Measurements from ENCODE around the gene ATP6V0A4.

ATP6V0A4 gene

DNA sequence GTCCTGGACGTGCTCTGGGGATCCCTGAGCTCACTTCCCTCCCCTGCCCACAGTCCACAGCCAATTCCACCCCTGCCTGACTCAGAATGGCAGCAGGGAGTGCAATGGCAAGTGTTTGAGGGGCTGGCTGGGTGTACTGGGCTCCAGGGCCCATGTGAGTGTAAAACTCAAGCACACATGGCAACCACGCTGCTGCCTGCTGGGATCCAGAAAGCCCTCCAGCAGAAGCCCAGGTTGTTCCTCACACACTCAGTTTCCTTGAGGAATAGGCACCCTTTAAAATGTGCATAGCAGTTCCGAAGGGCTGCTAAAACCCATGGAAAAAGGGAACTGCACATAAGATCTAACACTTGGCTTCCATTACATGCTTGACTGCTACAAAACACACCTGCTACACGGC lies 11.3 kb upstream of the ATP6V0A4 start:
- TF ChIP-seq, protein P1, sequence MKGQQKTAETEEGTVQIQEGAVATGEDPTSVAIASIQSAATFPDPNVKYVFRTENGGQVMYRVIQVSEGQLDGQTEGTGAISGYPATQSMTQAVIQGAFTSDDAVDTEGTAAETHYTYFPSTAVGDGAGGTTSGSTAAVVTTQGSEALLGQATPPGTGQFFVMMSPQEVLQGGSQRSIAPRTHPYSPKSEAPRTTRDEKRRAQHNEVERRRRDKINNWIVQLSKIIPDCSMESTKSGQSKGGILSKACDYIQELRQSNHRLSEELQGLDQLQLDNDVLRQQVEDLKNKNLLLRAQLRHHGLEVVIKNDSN (IDR thresholded peaks at IDR 0.05) = no peak
- no peak for TF ChIP-seq ZBTB7A (IDR thresholded peaks at IDR 0.05; ENCODE audit: low read depth)

GRCh38 chr7:138804618-138805017 lies 6.6 kb upstream of the ATP6V0A4 start:
- TF ChIP-seq EP300 (IDR thresholded peaks at IDR 0.05; ENCODE audit: borderline replicate concordance) (no peak), RAD21 (IDR thresholded peaks at IDR 0.05; ENCODE audit: low read depth) (no peak), YY1 (IDR thresholded peaks at IDR 0.05; ENCODE audit: low read depth) (no peak), MAX (IDR thresholded peaks at IDR 0.05) (no peak), CREB1 (IDR thresholded peaks at IDR 0.05; ENCODE audit: low read depth) (no peak), CEBPB (IDR thresholded peaks at IDR 0.05) (no peak), FOXM1 (IDR thresholded peaks at IDR 0.05; ENCODE audit: borderline replicate concordance, low read depth) (no peak), REST (IDR thresholded peaks at IDR 0.05; ENCODE audit: low read depth) (no peak), ZBTB7A (IDR thresholded peaks at IDR 0.05; ENCODE audit: low read depth) (no peak), TEAD4 (IDR thresholded peaks at IDR 0.05) (no peak), TCF12 (IDR thresholded peaks at IDR 0.05; ENCODE audit: low read depth) (no peak), EGR1 (IDR thresholded peaks at IDR 0.05) (no peak), TAF1 (IDR thresholded peaks at IDR 0.05; ENCODE audit: low read depth) (no peak), NFIC (IDR thresholded peaks at IDR 0.05) (no peak)
- TF ChIP-seq, protein P1 (IDR thresholded peaks at IDR 0.05) = no peak

GRCh38 chr7:138802706-138803105 lies 4.7 kb upstream of the ATP6V0A4 start:
- TF ChIP-seq TCF12 (IDR thresholded peaks at IDR 0.05; ENCODE audit: low read depth) = no peak
- TF ChIP-seq EGR1 (IDR thresholded peaks at IDR 0.05) = no peak
- TF ChIP-seq, protein P1 (IDR thresholded peaks at IDR 0.05) = no peak
- TF ChIP-seq TAF1 (IDR thresholded peaks at IDR 0.05; ENCODE audit: low read depth) = no peak
- TF ChIP-seq REST (IDR thresholded peaks at IDR 0.05; ENCODE audit: low read depth) = no peak
- TF ChIP-seq CREB1 (IDR thresholded peaks at IDR 0.05; ENCODE audit: low read depth) = no peak
- TF ChIP-seq EP300 (IDR thresholded peaks at IDR 0.05; ENCODE audit: borderline replicate concordance) = no peak
- TF ChIP-seq ZBTB7A (IDR thresholded peaks at IDR 0.05; ENCODE audit: low read depth) = no peak
- no peak for TF ChIP-seq NFIC (IDR thresholded peaks at IDR 0.05)
- no peak for TF ChIP-seq MAX (IDR thresholded peaks at IDR 0.05)
- no peak for TF ChIP-seq TEAD4 (IDR thresholded peaks at IDR 0.05)
- TF ChIP-seq RAD21 (IDR thresholded peaks at IDR 0.05; ENCODE audit: low read depth) = no peak

DNA sequence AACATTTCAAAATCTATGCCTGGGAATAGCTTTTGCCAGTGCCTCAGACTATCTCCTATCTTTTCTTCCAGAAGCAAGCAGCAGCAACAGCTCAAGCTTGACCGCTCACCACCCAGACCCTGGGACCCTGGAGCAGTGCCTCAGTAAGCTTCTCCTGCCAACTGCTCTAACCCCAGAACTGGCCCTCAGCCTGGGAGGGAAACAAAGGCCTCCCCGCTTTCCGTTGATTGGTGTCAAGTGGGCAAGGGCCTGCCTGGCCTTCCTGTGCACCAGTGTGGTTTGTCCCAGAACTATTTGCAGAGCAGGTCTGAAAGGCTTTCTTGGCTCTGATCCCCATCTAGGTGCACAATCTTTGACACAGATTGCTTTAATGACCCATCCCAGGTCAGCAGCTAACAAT lies 3.3 kb upstream of the ATP6V0A4 start:
- TF ChIP-seq YY1 (IDR thresholded peaks at IDR 0.05; ENCODE audit: low read depth) (no peak), ZBTB7A (IDR thresholded peaks at IDR 0.05; ENCODE audit: low read depth) (no peak), MAX (IDR thresholded peaks at IDR 0.05) (no peak), TCF12 (IDR thresholded peaks at IDR 0.05; ENCODE audit: low read depth) (no peak), FOXM1 (IDR thresholded peaks at IDR 0.05; ENCODE audit: borderline replicate concordance, low read depth) (no peak), CEBPB (IDR thresholded peaks at IDR 0.05) (no peak), TAF1 (IDR thresholded peaks at IDR 0.05; ENCODE audit: low read depth) (no peak), REST (IDR thresholded peaks at IDR 0.05; ENCODE audit: low read depth) (no peak), TEAD4 (IDR thresholded peaks at IDR 0.05) (no peak), NFIC (IDR thresholded peaks at IDR 0.05) (no peak)
